ENCODE data around the gene TMEM94.

GRCh38 chr17:75493476-75494129 lies 37.2 kb downstream of the TMEM94 start:
- TF ChIP-seq, protein P1, sequence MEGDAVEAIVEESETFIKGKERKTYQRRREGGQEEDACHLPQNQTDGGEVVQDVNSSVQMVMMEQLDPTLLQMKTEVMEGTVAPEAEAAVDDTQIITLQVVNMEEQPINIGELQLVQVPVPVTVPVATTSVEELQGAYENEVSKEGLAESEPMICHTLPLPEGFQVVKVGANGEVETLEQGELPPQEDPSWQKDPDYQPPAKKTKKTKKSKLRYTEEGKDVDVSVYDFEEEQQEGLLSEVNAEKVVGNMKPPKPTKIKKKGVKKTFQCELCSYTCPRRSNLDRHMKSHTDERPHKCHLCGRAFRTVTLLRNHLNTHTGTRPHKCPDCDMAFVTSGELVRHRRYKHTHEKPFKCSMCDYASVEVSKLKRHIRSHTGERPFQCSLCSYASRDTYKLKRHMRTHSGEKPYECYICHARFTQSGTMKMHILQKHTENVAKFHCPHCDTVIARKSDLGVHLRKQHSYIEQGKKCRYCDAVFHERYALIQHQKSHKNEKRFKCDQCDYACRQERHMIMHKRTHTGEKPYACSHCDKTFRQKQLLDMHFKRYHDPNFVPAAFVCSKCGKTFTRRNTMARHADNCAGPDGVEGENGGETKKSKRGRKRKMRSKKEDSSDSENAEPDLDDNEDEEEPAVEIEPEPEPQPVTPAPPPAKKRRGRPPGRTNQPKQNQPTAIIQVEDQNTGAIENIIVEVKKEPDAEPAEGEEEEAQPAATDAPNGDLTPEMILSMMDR (IDR thresholded peaks at IDR 0.05) = no peak
- TF ChIP-seq POLR2AphosphoS5 (IDR thresholded peaks at IDR 0.05) = no peak
- TF ChIP-seq EP300 (IDR thresholded peaks at IDR 0.05; ENCODE audit: low read depth) = no peak
